ENCODE results near the gene CROCC2.

Gene CROCC2

DNA sequence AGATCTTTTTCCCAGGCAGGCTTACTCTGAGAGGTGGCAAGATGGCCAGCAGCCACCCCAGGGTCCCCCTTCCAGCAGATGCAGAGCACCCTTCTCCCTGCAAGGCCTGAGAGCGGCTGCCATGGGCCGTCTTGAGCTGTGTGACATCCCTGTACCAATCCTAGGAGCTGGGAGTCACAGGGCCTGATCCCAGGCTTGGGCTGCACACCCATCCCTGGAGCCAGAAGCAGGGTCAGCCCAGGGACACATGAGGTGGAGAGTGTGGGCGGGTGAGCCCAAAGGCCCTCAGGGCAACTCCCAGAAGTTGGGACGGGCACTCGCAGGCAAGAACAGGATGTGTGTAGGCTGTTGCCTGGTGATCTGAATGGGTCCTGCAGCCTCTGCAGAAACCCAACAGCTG lies 40.5 kb downstream of the CROCC2 start:
- no peak for DNase-seq

DNA sequence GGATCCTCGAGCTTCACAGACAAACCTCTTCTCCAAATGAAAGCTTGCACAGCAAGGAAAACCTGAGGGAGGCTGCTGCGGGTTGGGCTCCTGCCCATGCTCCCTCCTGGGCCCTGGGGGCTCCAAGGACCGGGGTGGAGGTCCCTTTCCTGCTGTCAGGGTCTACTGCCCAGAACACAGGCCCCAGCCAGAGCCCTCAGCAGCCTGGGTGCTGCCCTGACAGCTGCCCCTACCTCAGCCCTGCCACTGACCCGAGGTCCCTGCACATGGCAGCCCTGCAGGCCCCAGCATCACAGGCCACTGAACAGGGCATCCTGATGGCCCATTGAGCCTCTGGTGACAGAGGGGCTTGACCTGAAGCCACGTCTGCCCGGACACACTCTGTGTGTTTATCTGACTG lies 41.0 kb downstream of the CROCC2 start:
- no peak for DNase-seq

DNA sequence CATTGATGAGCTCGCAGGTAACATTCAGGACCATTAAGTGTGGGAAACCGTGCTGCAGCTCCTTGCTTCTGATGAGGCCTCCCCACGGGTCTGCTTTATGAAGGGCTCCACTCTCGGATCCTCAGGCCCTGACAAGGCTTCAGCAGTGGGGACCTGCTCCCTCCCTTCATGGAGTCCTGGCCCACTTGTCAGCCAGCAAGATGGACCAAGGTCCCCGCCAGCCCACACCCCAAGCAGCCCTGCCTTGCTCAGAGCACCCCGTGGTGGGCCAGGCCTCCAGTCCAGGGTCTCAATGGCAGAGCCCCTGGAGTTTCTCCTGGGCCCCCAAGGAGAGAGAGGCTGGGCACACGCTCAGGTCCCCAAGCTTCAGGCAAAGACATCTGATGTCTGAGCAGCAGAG lies 41.5 kb downstream of the CROCC2 start:
- DNase-seq: no peak

DNA sequence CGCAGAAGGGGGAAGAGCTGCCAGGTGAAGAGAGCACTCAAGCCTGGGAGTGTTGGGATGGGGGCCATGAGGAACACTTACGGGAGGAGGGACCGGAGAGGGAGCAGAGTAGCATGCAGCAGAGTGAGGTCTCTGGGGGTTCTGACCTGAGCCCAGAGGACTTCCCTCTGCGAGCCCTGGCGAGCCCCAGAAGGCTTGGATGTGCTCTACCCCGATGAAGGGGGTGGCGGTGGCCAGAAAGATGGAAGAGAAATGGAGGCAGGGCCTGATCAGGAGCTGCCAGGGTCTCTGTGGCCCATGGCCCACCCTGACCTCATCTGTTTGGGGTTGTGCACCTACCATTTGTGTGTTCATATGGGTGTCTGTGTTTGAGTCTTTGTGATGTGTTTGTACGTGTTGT lies 42.0 kb downstream of the CROCC2 start:
- DNase-seq: no peak

DNA sequence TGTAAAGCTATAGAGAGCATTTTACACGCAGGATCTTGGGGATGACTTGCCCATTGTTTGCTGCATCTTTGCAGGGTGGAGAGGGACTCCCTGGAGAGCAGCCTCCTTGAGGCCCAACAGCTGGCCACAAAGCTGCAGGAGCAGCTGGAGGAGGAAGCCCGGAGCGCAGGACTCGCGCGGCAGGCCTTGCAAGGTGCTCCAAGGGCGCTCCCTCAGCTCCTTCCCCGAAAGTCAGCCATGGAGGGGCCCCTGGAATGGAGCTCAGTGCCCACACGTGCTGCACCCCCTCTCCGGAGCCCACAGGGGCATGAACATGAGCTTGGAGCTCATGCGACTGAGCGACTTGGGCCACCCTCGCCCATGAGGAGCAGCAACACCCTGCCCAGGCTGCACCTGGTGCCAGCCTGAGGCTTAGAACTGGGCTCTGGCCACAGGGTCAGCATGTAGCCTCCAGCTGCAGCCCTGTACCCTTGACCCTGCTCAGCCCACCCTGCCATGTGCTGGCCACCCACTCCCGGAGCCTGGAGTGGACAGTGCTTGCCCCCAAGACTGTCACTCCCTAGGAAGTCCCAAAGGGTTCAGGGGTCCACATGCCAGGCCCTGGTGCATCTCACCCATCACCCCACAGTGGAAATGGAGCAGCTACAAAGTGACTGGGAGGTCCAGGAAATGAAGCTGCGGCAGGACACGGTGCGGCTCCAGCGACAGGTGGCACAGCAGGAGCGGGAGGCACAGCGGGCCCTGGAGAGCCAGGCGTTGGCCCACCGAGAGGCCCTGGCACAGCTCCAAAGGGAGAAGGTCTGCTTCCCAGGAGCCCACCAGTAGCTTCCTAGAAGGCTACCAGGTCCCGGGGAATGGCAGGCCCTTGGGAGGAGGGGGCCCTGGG lies 43.0 kb downstream of the CROCC2 start:
- no peak for DNase-seq

DNA sequence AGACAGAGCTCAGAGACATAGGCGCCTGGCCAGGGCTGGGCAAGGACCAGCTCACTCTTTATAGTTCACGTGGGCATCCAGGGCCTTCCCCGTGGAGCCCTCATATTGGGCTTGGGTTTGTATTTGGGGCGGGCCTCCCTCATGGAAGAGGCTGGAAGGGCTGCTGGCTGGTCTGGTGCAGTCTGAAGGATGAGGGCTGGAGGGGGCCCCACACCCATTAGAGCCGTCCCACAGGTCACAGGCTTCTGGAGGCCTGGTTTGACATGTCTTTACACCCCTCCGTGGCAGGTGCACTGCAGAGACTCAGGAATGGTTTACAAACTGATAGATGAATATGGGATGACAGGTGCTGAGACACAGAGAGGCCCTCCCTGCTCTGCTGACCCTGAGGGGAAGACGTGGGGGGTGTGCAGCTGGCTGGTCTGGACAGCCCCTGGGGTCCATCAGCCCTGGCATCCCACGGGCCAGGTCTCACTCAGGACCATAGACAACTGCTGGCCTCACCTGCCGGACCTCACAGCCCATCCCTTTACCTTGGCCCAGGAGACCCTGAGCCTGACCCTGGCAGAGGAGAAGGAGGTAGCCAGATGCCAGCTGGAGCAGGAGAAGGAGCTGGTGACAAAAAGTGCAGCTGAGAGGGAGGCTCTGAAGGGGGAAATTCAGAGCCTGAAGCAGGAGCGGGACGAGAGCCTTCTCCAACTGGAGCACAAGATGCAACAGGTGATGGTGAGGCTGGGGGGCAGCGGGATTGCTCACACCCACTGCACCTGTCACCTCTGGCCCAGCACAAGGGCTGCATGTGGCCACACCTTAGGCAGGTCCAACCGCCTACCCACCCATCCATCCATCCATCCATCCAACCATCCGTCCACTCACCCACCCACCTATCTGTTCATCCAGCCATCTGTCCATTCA lies 43.9 kb downstream of the CROCC2 start:
- no peak for DNase-seq

DNA sequence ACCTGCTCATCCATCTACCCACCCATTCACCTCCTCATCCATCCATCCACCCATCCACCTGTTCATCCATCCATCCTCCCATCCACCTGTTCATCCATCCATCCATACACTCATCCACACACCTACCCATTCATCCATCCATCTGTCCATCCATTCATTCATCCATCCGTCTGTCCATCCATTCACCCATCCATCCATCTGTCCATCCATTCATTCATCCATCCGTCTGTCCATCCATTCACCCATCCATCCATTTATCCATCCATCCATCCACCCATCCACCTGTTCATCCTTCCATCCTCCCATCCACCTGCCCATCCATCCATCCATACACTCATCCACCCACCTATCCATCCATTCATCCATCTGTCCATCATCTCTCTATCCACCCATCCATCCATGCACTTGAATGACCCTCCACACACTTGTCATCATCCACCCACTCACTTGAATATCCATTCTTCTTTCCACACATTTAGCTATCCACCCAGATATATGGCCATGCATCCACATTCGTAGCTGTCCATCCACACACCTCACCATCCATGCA lies 45.0 kb downstream of the CROCC2 start:
- no peak for DNase-seq

DNA sequence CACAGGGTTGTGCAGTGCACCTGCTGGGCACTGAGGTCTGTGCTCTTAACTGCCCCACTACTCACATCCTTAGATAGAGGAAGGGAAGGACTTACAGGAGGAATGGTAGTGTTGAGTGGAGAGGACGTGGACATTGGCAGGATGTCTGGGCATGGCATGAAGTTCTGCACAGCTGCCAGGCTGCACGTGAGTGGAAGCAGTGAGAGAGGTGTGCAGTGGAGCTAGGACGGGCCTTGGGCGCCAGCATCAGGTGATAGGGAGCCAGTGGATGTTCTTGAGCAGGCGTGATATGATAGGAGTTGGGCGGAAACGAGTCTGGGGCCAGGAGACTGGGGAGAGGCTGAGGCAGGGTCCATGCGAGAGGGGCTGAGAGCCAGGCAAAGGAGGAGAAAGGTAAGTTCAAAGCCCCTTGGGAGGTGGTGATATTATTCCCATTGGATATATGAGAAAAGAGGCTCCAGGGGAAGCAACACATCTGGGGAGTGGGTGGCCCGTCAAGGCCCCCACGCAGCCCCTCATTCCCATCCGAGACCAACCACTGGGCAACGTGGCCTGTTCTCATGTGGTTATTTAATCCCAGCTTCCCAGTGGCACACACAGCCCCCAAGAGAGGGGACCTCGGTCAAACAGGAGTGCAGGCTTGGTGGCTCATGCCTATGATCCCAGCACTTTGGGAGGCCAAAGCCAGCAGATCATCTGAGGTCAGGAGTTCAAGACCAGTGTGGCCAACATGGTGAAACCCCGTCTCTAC lies 46.5 kb downstream of the CROCC2 start:
- no peak for DNase-seq

DNA sequence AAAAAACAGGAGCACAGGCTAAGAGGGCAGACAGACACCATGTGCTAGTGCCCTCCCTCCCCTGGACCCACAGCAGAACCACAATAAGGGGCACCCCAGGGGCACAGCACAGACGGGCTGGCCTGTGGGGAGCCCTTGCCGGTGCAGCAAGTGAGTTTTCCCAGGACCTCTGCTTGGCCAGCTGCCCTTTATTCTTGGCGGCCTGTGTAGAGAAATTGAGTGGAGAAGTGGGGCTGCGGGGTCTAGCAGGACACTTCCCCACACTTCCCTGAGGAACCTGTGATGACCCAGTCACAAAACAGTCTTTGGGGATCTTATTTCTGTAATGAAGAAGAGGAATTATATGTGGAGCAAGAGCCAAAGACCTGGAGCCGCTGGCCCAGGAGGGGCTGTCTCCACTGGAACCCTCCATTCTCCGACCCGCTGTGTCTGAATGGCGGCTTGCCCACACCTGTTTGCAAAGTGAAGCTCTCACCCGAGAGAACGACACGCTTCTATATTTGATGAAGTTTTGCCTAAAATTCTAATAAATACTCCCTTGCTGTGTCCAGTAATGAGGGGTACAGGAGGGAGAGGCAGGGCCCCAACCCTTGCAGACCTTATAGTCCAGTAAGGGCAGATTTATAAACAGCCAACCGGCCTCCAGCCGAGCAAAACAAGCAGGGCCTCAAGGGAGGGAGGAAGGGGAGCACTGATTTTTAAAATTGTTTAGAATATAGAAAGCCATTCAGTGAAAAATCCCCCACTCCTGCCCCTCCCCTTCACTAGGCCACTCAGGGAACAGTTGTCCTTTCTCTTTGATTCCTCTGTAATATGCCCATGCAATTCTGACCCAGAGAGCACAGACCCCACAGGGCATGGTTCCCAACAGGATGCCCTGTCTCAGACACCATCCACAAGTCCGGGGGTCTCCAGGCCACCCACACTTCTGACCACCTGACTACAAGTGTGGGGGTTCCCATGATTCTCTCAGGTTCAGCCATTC lies 47.6 kb downstream of the CROCC2 start:
- no peak for DNase-seq

DNA sequence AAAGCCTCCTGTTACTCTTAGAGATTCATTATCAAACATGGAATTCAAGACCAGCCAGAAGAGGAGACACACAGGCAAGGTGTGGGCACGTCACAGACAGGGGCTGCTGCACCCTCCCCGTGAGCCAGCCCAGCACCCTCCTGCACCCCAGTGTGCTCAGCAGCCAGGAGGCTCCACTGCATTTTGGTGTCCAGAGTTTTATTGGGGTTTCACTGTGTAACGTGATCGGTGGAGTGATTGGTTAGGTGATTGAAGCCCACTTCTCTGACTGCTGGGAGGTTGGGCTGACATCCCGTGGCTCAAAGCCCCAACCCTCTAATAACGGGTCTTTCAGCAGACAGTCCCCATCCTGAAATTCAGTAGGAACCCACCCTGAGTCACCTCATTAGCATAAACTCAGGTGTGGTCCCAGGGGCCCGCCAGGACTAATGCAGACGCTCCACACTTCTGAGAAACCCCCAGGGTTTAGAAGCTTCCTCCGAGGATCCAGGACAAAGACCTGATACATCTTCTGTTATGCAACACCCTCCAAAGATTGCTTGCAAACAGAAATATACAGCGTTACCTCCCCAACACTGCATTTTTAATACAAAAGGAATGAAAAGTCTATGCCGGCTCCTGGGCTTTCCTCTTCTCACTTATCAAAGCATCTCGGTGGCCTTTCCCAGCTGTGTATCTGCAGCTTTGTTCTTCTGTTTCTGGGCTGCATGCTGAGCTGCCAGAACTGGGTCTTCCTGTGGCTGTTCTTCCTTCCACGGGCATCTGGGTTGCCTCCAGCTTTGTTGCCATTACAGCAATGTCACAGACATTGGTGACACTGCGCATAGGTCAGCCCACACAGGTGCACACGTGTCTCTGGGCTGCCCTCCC lies 48.5 kb downstream of the CROCC2 start:
- DNase-seq: no peak

DNA sequence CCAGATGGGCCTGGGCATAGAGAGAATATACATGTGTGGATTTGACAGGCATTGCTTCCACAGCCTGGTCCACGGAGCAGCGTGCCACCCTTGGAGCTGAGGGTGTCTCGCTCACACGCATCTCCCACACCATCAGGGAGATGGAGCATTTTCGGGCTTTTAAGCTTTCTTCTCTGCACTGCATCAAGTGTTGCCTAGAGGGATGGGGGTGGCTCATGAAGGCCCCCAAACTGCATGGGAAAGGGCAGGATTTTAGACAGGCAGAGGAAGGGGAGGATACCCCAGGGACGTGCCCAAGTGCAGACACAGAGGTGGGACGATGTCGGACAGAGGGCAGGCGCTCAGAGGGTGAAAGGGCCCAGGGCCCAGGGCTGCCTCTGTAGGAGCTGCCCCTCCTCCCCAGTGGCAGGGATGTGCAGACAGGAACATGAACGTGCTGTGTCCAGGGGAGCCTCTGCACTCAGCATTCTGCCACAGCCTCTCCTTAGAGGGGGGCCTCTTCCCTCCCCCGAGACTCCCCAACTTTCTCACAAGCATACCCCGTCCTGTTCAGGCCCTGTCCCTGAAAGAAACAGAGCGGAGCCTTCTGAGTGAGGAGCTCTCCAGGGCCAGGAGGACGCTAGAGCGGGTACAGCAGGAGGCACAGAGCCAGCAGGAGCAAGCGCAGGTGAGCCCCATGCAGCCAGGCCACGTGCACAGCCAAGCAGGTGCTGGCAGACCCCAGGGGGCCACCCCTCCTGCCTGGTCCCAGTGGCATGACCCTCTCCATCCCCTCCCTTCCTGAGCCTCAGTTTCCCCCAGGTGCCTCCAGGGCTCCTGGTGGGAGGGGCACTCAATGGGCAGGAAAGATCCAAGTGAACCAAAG lies 49.4 kb downstream of the CROCC2 start:
- DNase-seq: no peak

DNA sequence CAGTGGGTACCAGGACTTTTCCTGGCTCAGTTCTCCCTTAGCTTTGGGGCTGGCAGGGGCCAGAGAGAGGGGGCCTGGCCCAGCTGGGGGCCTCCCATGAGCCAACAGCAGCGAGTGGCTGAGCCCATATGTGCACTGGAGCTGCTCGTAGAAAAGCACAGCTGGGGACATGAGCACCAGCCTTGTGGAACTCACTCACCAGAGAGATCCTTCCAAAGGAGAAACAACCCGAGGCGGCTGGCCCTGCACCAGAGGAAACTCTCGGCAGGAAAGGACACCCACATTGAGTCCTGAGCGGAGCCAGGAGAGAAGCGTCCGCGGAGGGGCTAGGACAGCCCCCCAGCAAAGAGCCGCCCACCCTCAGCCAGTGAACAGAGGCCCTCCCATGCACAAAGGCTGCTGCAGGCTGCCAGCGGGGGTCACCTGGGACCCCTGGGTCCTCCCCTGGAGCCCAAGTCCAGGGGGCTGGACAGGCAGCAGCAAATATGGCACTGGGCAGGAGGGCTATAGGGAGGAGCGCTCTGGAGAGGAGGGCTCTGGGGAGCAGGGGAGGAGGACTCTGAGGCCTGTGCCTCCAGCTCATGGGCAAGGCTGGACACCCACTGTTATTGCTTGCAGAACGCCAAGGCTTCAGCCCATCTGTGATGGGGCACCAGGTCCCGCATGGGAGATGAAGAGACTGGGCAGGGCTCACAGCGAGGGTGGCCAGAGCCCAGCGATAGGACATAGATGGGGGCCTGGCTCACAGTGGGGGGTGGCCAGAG lies 50.2 kb downstream of the CROCC2 start:
- no peak for DNase-seq

DNA sequence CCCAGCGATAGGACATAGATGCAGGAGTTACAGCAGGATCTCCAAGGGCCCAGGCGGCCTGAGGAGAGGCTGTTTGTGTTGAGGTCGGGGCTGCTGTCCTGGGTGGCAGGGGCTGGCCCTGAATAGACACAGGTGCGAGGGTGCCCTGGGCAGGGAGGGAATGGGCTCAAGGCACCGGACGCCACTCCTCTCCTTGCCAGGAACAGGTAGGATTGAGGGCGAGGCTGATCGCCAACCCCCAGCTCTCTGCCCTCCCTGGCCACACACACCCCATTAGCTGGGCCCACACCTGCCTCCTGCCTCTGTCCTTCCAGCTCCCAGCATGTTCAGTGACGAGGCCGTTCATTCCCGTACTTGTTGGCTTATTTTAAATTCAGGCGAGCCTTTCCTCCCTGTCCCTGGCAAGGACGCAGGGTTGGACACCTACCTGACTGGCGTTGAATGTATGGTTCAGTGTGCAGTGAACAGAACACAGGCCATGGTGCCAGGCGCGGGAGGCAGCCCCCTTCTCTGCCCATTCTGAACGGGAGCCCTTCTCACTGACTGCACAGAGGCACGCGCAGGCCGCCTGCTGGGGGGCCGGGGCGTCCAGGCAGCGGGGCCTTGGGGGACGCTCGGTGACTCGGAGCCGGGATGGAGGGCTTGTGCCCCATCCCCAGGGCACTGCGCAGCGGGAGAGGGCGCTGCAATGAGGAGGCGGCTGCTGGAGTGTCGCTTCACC lies 51.0 kb downstream of the CROCC2 start:
- no peak for DNase-seq

DNA sequence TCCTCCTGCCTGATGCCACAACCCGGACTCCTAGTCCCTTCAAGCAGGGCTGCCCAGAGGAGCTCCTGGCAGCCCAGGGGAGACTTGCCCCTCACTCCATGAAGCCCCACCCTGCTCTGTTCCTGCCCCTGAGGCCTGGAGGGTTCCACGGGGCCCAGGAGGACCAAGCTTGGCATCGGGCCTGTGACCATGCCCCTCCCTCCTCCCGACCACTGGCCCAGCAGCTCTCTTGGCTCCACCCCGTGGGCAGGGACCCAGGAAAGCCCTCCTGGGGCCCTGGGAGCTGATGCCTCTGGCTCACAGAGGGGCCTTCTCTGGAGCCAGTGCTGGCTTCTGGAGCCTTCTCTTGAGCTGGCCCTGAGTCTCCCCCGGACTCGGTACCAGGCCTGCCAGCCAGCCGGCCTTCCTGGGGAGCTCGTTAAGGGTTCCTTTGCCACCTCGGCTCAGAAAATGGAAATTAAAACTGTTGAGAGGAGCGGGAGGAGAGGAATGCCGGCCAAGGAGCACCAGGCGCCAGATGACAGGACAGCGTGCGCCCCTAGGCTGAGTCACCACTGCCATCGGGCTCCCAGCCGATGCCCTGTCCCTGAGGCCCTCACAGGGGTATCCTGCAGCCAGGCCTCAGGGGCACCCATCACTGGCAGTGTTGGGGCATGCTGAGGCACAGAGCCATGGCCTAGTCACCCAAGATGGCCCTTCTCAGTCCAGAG lies 51.7 kb downstream of the CROCC2 start:
- DNase-seq: peak; percentile 35

DNA sequence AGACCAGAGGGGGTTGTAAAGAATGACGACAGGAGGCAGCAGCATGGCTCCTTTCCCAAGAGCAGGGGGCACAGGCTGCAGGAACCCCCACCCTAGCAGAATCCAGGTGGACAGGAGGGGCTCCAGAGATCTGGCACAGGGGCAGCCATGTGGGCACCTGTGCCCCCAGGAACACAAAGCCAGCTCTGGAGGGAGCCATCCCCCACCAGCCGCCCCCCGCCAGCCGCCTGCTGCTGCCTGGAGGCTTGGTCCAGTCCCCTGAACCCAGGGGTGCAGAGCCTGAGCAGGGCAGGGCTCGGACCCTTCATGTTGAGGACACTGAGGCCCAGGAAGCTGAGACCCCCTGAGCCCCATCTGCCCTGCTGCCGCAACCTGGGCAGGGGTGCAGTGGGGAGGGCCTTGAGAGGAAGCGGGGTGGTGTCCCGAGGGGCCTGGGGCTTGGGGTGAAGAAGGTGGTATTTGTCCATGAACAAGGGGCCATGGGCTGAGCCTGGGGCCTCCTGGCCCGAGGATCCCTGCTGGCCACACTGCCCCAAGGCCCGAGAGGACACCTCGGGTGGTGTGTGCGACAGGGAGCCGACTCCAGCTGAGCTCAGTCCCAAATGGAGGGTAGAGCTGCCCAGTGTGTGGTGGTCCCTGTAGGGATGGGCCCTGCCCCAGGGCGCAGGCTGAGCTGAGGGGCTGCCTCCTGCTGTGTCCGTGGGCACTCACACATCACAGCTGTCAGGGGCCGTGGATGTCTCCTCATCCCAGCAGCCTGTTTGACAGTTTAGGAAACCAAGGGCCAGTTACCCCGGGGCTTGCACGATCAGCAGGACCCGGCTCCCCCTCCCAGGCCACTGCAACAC lies 52.5 kb downstream of the CROCC2 start:
- DNase-seq: no peak

DNA sequence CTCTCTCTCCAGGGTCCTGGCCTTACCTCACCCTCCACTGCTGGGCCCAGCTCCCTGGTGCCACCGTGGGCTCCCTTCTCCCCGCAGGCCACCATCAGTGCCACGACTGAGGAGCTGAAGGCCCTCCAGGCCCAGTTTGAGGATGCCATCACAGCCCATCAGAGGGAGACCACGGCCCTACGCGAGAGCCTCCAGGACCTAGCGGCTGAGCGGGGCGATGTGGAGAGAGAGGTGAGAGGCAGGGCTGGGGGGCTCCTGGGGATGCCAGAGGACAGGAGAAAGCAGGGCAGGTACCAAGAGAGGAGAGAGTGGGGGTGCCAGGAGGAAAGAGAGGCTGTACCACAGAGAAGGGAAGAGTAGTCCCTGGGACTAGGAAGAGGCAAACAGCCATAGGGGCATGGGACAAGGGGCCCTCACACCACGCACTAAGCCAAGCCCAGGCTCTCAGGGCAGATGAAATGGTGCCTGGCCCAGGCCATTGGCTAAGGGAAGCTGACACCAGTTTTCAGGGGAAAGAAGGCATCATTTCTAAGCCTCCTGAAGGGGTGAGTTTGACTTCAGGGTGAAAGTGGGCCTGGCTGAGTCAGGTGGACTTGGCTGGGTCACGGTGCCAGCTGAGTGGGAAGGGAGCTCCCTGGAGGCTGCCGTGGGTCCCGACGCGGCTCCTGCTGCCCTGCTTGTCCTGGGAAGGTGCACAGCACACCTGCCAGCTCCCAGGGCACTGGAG lies 53.2 kb downstream of the CROCC2 start:
- no peak for DNase-seq

Measured in DMS79 (cell line).